Activated T-helper 2 cell treated with anti-CD3 and anti-CD28 coated beads, Interferon-gamma antibody, Interleukin-2, Interleukin-4, amounts not matched to agents 10 μg/mL and 5 μg/mL and 100 μg/mL, durations not matched to agents 14 hours and 24 hours and 36 hours (primary cell): Measurements from ENCODE around the gene PIK3R3. TPM values are rescaled to one million over a fixed set of nuclear protein-coding genes. Genes with fewer than 3 reads are reported as not detected.

Experiments used
- DNase-seq: peaks from one replicate; pipeline ENCODE4 v3.0.0; 2021; ENCODE audit warnings: low spot score
- H3K27ac Mint-ChIP-seq: one replicate; pipeline ENCODE4 v1.8.0; 2021; ENCODE audit warnings: mixed read lengths
- H3K27me3 Mint-ChIP-seq: one replicate; pipeline ENCODE4 v1.8.0; 2021; ENCODE audit warnings: low read depth, mixed read lengths
- H3K36me3 Mint-ChIP-seq: one replicate; pipeline ENCODE4 v1.8.0; 2021; ENCODE audit warnings: low read depth, mixed read lengths
- H3K4me1 Mint-ChIP-seq: one replicate; pipeline ENCODE4 v1.8.0; 2021; ENCODE audit warnings: low read depth, mixed read lengths
- H3K4me3 Mint-ChIP-seq: one replicate; pipeline ENCODE4 v1.8.0; 2021; ENCODE audit warnings: low read depth, mild to moderate bottlenecking, moderate library complexity, mixed read lengths
- H3K9me3 Mint-ChIP-seq: one replicate; pipeline ENCODE4 v1.8.0; 2021; ENCODE audit warnings: mixed read lengths
- intact Hi-C: fragments of 100-400 bp; cut with micrococcal nuclease; formaldehyde crosslinking; loops from one replicate; pipeline ENCODE4 v1.15.1; 2023
- total RNA-seq: library from RNA; stranded (reverse); gene quantifications from 2 replicates; pipeline ENCODE4 v1.2.3, GENCODE V29; 2022

PIK3R3 gene
- total RNA-seq, 1 donor from 2014 or later = 3.3 TPM

DNA sequence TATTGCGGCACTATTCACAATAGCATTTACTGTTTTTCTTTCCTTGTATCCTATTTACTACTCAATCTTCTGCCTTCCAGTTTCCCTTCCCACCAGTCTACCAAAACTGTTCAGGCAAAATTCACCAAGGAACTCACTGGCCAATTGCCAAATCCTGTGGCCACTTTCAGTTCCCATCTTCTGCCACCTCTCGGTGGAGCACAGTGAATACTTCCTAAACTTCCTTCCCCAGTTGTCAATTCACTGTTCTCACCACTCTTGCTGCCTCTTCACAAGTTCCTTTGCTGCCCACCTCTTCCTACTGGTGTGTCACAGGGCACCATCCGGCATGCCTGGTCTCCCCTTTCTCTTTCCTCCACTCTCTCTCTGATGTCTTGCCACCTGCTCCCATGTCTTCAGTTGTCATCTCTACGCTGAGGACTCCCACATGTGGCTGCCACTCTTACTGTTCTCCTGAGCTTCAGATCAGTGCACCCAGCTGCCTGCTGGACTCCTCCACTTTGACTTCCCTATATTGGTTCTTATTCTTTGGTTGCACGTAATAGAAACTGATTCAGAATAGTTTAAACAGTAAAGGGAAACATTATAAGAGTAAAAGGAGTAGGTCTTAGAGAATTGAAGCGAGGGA lies 114.4 kb downstream of the PIK3R3 start:
- no peak overlapping the region for H3K27ac Mint-ChIP-seq
- no peaks in the 10 kb centered on the region for H3K27me3 Mint-ChIP-seq
- intact Hi-C loops = no loop called here
- no peaks in the 10 kb centered on the region for H3K4me1 Mint-ChIP-seq
- H3K36me3 Mint-ChIP-seq = peaks cover 8% of the 10 kb centered on the region
- no peak overlapping the region for H3K4me3 Mint-ChIP-seq
- no peak for DNase-seq
- H3K9me3 Mint-ChIP-seq = no peaks in the 10 kb centered on the region

DNA sequence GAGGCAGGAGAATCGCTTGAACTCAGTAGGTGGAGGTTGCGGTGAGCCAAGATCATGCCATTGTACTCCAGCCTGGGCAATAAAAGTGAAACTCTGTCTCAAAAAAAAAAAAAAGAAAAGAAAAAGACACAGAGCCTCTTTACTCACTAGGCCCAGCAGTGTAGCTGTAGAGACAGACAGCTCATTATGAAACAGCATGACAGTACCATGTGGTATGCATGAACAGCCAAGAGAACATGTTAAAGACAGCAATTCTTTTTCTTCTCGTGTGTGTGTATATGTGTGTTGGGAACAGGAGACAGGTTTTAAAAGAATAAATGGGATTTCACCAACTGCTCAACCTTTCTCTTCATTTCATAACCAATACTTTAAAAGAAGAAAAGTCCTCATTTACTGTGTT lies 118.8 kb downstream of the PIK3R3 start:
- no peak for DNase-seq
- no peak overlapping the region for H3K4me3 Mint-ChIP-seq
- H3K27ac Mint-ChIP-seq = no peak overlapping the region
- H3K4me1 Mint-ChIP-seq = no peaks in the 10 kb centered on the region
- no peaks in the 10 kb centered on the region for H3K27me3 Mint-ChIP-seq
- H3K36me3 Mint-ChIP-seq = peaks cover 27% of the 10 kb centered on the region
- H3K9me3 Mint-ChIP-seq = no peaks in the 10 kb centered on the region
- intact Hi-C loops = no loop called here

DNA sequence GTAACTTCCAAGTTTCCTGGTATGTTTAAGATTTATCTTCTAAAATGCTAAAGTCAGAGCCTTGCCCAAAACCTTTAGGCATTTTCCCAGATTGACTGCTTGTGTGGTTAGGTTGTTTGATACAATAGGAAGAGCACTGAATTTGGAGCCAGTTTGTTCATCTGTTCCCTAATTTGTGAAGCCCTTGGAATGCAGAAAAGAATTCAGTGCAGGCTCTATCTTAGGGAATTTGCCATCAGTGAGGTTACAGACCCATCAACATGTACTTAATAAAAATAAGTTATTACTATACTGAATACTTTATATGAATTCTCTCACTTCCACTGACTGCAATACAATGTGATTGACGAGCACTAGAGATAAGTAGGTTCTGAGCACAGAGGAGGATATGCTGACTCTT lies 120.2 kb downstream of the PIK3R3 start:
- Mint-ChIP-seq H3K4me1 (no peaks in the 10 kb centered on the region), H3K9me3 (no peaks in the 10 kb centered on the region), H3K27me3 (no peaks in the 10 kb centered on the region), H3K27ac (no peak overlapping the region), H3K4me3 (no peak overlapping the region), H3K36me3 (peaks cover 35% of the 10 kb centered on the region)
- intact Hi-C loops = no loop called here
- no peak for DNase-seq

DNA sequence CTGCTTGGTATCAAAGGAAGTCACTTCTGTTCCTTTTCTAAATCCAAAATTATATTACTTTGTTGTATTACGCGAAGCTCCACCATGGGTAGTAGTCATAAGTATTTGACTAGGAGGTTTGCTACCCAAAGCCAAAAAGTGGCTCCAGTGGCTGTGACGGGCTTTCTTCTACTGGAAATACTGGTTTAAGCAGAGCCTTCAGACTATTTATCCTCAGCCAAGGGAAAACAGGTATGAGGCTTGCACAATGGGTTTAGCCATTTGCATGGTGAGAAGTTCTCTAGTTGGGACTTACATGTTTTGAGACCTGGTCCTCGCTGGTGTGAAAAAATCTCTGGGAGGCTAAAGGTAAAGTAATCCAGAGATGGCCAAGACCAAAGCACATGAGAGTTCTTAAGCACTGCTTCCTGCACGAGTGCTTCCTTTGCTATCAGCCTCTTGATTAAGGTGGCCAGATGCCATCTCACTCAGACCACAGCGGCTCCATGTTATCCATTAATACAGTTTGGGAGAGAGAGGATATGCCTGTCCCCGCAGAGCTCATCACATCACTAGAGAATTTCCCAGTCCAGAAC lies 121.2 kb downstream of the PIK3R3 start:
- H3K4me1 Mint-ChIP-seq = no peaks in the 10 kb centered on the region
- no peaks in the 10 kb centered on the region for H3K27me3 Mint-ChIP-seq
- no peak overlapping the region for H3K27ac Mint-ChIP-seq
- intact Hi-C loops = no loop called here
- H3K36me3 Mint-ChIP-seq = peaks cover 43% of the 10 kb centered on the region
- DNase-seq = no peak
- no peaks in the 10 kb centered on the region for H3K9me3 Mint-ChIP-seq
- H3K4me3 Mint-ChIP-seq = no peak overlapping the region

DNA sequence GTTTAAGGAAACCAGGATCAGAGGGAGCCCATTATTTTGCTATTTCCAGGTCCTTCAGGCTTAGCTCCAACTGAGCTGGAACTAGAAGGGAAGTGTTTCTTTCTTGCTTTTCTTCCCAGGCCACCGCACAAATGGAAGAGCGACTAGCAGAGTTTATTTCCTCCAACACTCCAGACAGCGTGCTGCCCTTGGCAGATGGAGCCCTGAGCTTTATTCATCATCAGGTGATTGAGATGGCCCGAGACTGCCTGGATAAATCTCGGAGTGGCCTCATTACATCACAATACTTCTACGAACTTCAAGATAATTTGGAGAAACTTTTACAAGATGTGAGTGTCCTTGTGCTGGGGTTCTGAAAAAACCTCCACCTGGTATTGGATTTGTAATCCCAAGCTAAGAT lies 121.8 kb downstream of the PIK3R3 start:
- intact Hi-C loops = no loop called here
- Mint-ChIP-seq H3K4me3 (no peak overlapping the region), H3K27me3 (no peaks in the 10 kb centered on the region), H3K4me1 (no peaks in the 10 kb centered on the region), H3K27ac (no peak overlapping the region), H3K36me3 (peaks cover 46% of the 10 kb centered on the region), H3K9me3 (no peaks in the 10 kb centered on the region)
- DNase-seq = no peak

DNA sequence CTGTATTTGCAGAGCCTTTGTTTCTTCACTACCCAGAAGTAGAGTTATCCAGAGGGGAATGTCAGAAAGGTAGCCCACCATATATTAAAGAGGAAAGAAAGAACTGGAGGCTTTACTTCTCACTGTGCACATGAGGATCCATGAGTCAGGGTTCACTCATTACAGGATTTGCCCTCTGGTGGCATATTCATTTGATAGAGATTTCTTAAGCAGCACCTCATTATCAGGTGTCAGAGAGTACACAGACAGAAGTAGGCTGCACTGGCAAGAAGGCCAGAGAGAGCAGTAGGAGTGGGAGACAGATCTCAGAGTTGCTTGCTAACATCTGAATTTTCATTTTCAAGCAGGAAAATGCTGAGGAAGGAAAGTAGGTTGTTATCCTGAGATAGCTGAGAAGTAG lies 123.8 kb downstream of the PIK3R3 start:
- Mint-ChIP-seq H3K4me3 (no peak overlapping the region), H3K36me3 (peaks cover 44% of the 10 kb centered on the region), H3K9me3 (no peaks in the 10 kb centered on the region), H3K27ac (no peak overlapping the region), H3K4me1 (no peaks in the 10 kb centered on the region), H3K27me3 (no peaks in the 10 kb centered on the region)
- no peak for DNase-seq
- intact Hi-C loops = no loop called here

GRCh38 chr1:46005594-46005993 lies 126.8 kb downstream of the PIK3R3 start:
- no peak for DNase-seq
- H3K4me3 Mint-ChIP-seq = no peak overlapping the region
- intact Hi-C loops = no loop called here
- peaks cover 34% of the 10 kb centered on the region for H3K36me3 Mint-ChIP-seq
- H3K27me3 Mint-ChIP-seq = no peaks in the 10 kb centered on the region
- H3K27ac Mint-ChIP-seq = no peak overlapping the region
- no peaks in the 10 kb centered on the region for H3K9me3 Mint-ChIP-seq
- no peaks in the 10 kb centered on the region for H3K4me1 Mint-ChIP-seq

- no peaks in the 10 kb centered on the region for H3K4me1 Mint-ChIP-seq
- DNase-seq = no peak
- peaks cover 25% of the 10 kb centered on the region for H3K36me3 Mint-ChIP-seq
- H3K9me3 Mint-ChIP-seq = no peaks in the 10 kb centered on the region
- no peaks in the 10 kb centered on the region for H3K27me3 Mint-ChIP-seq
- intact Hi-C loops = no loop called here
- no peak overlapping the region for H3K27ac Mint-ChIP-seq
- no peak overlapping the region for H3K4me3 Mint-ChIP-seq
Measured at GRCh38 chr1:46004492-46004891, 127.9 kb downstream of the PIK3R3 start.

DNA sequence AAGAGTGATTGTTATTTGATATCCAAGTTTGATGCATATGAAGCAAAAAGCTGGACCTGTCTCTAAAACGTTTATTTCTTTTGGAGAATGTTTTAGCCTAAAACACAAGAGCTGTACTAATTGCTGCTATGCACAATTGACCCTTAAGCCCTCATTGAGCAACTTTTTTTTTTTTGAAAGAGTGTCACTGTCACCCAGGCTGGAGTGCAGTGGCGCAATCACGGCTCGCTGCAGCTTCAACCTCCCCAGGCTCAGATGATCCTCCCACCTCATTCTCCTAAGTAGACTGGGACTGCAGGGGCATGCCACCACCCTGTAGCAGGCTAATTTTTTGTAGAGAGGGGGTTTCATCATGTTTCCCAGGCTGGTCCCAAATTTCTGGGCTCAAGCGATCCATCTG lies 129.1 kb downstream of the PIK3R3 start:
- intact Hi-C loops = no loop called here
- Mint-ChIP-seq H3K9me3 (no peaks in the 10 kb centered on the region), H3K4me1 (no peaks in the 10 kb centered on the region), H3K36me3 (peaks cover 18% of the 10 kb centered on the region), H3K27me3 (no peaks in the 10 kb centered on the region), H3K27ac (no peak overlapping the region), H3K4me3 (no peak overlapping the region)
- no peak for DNase-seq

GRCh38 chr1:46002551-46003150 lies 129.8 kb downstream of the PIK3R3 start:
- Mint-ChIP-seq H3K27ac (no peak overlapping the region), H3K9me3 (no peaks in the 10 kb centered on the region), H3K4me3 (no peak overlapping the region), H3K4me1 (no peaks in the 10 kb centered on the region), H3K36me3 (peaks cover 16% of the 10 kb centered on the region), H3K27me3 (no peaks in the 10 kb centered on the region)
- intact Hi-C loops = no loop called here
- DNase-seq = no peak

DNA sequence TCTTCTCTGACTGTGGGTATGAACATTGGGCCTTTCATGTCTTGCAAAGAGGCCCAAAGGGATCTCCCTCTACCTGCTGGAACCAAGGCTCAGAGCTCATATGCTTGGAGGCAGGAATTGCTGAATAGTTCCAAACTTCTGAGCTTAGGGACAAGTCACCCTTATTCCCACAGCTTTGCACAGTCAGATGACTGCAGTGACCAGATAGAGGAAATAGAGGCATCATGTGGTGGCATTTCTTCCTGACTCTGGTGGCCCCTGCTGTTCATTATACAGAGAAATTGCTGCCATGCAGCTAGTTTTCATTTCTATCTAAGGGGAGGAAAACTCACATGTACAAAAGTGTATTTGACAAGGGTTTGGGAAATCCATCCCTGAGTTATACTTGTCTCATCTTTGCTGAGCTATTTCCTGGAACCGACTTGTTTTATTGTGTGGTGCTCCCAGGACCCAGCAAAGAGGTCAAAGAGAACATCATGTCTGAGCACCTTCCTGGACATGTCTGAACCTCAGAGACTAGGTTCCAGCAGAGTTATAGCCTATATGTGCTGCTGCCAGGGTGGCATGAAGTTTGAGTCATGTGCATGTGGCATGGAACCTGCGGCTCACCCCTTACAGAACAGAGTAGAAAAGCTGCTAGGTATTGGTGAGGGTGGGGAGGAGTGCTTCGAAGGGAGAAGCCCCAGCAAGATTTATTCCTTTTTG lies 131.2 kb downstream of the PIK3R3 start:
- no peaks in the 10 kb centered on the region for H3K4me1 Mint-ChIP-seq
- H3K27ac Mint-ChIP-seq = no peak overlapping the region
- intact Hi-C loops = no loop called here
- H3K36me3 Mint-ChIP-seq = peaks cover 5% of the 10 kb centered on the region
- no peaks in the 10 kb centered on the region for H3K9me3 Mint-ChIP-seq
- H3K4me3 Mint-ChIP-seq = no peak overlapping the region
- no peak for DNase-seq
- no peaks in the 10 kb centered on the region for H3K27me3 Mint-ChIP-seq

GRCh38 chr1:45999507-45999906 lies 132.9 kb downstream of the PIK3R3 start:
- no peak for DNase-seq
- Mint-ChIP-seq H3K4me1 (no peaks in the 10 kb centered on the region), H3K9me3 (no peaks in the 10 kb centered on the region), H3K27ac (no peak overlapping the region), H3K27me3 (no peaks in the 10 kb centered on the region), H3K36me3 (peaks cover 2% of the 10 kb centered on the region), H3K4me3 (no peak overlapping the region)
- intact Hi-C loops = no loop called here

- H3K27me3 Mint-ChIP-seq = no peaks in the 10 kb centered on the region
- no peaks in the 10 kb centered on the region for H3K4me1 Mint-ChIP-seq
- H3K9me3 Mint-ChIP-seq = no peaks in the 10 kb centered on the region
- no peak overlapping the region for H3K4me3 Mint-ChIP-seq
- DNase-seq = no peak
- no peak overlapping the region for H3K27ac Mint-ChIP-seq
- no peaks in the 10 kb centered on the region for H3K36me3 Mint-ChIP-seq
- intact Hi-C loops = no loop called here
Measured at GRCh38 chr1:45998020-45998617, 134.3 kb downstream of the PIK3R3 start.
